GM21360 (cell line): ENCODE results near the gene SYNE3.
"Not testable (repeated sequence)": the region's sequence is repeated elsewhere in the genome, so short reads cannot be mapped to it uniquely, and the experiment has no call there.

ENCODE experiments used
- ATAC-seq: cut with Tn5 transposase; IDR thresholded peaks from one replicate; pipeline ENCODE4 v1.9.1; 2021; ENCODE audit warnings: mild to moderate bottlenecking, moderate library complexity; ENCODE audit not compliant: unreplicated experiment

Gene SYNE3

DNA sequence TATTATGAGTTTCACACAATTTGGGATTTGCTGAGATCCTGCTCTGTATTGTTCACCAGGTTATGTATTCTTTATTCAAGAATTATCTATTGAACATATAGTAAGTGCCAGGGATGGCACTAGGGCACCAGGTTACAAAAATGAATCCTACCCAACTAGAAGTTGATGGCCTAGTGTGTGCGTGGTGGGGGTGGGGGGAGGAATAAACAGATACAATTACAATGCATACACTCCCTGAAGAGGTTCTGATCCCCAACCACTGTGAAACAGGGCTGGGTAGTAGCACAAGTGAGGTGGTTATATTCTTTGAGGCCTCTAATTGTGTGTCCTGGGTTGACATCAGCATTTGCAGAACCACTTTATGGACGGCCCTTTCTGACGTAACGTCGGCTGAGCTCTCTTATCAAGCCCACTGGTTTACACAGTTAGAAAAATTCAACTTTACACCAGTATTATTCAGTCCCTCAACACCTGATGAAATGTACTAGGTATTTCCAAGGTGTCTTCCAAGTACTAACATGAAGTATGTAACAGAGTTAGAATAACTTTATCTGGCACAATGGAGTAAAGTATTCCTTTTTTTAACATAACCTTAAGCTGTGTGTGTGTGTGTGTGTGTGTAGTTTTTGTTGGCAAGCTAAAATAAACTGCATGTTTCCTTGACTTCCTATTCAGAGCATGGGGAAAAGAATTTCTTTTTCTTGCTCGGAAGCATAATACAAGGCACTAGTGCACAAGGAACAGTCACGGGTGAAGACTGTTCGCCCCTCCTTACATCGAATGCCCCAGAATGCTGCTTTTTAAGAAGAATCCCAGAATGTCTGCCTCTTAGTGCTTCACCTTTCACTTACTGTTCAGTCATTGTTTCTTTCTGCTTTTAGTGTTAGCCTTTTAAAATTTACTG is 10.3 kb upstream of the SYNE3 start:
- ATAC-seq, result no peak

DNA sequence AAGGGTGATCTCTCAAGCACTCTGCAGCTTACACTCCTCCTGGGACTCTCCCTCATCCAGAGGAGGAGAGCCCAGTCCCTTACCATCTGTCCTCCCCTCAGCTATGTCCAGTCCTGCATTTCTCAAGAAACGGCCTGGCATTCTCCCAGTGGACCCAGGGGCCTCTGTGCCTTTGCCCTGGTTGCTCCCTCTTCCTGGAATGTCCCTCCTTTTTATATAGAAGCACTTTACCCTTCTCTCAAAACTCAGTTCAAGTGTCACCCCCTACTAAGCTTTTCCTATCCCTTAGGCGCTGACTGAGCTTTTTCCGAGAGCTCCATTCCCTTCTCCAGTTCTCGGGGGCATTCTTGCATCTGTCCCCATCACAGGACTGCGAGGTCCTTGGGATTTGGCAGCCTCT is 9.5 kb upstream of the SYNE3 start:
- ATAC-seq, result no peak

DNA sequence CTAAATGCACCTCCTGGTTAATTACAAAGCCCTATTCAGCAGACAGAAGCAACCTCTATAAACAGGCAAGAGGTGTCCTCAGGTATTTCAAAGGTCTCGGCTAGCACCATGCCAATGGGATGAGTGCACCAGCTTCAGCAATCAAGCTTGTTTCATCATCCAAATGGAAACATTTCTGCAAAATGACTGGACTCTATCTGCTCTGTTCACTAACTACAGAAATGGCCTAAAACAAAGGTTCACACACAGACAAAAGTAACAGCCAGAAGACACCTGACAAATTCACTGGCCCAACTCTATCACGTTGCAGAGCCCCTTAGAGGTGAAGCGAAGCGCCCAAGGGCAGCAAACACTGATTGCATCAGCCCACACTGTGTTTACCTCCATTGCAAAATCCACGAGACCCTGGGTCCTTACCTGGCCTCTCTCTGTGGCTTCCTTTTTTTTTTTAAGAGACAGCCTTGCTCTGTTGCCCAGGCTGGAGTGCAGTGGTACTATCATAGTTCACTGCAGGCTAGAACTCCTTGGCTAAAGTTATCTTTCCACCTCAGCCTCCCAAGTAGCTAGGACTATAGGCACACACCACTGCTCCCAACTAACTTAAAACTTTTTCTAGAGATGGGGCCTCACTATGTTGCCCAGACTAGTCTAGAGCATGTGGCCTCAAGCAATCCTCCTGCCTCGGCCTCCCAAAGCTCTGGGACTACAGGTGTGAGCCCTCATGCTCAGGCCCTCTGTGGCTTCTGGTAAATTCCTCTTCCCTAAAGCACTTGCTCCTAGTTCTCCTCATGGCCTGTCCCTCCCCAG is 8.5 kb upstream of the SYNE3 start:
- ATAC-seq, result no peak

DNA sequence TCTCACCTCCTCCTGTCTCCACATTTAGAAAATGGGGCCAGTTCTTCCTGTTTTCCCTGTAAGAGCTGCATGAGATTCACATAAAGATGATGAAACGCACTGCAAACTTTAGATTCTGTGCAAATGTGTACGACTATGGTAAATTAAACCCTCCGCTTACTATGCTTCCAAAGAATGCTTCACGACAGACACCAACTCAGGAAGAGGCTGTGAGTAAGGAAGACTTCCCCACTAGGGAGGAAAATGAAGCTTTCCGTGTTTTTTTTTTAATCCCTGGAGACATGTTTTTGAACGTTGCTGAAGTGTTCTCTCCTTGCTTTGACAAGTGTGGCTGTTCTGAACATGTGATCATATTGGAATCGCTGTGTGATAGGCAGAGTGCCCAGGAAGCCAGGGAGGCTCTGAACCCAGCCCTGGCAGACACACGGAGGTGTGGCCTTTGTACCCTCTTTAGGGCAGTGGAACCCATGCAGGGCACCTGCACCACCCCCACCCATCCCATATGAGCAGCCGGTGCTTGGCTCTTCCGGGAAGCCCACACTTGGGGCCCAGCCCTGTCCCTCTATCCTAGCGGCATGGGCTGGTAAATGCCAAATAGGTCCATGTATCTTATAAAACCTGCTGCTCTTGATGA is 7.5 kb upstream of the SYNE3 start:
- no peak for ATAC-seq

DNA sequence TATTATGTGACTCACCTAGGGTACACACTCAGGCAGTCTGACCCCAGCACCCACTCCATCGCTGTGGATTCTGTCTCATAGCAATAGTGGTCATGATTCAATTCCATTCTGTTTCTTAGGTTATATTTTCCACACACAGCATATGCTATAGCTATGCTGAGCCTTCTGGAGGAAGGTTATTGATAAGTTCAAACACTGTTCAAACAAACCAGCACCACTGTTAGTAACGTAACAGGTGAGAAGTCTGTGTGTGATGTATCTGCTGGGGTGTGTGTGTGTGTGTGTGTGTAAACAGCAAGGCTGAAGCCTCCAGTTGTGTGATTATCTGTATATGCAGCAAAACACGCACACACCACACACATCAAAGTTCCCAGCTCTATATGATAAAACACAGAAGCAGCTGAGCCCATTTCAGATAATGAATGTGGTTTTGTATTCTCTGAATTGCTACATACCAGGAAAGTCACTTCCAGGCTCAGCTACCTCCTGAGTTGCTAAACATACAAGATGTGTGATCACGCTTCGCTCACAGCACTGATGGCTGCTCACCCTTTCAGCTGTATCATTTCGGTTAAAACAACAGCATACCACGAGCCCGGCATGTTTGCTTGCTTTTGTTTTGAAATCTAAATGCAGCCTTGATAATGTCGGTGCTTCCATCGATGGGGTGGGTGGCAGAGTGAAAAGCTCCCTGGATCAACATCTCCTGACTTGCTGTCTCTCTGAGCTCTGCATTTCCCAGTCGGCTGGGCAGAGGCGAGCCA is 6.8 kb upstream of the SYNE3 start:
- no peak for ATAC-seq

DNA sequence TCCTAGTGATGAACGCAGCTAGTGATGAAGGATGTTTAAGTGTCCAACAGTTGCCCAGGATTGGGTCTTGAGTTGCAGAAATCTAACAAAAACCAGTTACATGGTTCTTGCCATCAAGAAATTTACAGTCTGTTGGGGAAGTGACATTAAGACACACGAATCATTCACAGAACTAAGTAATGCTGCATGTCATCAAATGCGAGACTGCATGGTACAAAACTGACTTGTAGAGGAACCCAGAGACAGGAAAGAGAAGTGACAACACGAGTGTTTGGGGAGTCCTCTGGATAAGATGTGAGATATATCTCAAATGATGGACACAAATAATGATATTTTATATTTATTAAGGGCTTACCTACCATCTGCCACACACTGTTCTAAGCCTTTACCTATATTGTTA is 6.1 kb upstream of the SYNE3 start:
- no peak for ATAC-seq

DNA sequence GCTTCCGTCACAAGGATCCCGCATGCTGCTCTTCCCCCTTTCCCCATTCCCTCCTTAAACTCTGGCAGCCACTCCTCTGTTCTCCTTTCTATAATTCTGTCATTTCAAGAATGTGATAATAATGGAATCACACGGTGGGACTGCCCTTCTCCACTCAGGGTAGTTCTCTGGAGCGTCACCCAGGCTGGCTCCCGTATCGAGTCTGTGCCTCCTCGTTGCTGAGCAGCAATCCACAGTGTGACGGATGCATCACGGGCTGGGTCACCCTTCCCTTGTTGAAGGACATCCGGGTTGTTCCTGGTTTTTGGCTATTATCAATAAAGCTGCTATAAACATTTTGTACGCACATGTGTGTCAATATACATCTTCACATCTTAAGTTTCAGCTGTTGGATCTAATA is 5.7 kb upstream of the SYNE3 start:
- ATAC-seq, result no peak

DNA sequence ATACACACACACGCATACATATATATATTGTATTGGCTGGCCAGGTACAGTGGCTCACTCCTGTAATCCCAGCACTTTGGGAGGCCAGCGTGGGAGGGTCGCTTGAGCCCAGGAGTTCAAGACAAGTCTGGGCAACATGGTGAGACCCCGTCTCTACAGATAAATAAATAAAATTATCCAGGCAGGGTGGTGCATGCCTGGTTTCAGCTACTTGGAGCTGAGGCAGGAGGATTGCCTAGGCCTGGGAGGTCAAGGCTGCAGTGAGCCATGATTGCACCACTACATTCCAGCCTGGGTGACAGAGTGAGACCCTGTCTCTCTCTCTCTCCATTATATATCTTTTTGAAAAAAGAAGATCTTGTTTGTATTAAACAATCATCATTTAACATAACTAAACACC is 4.6 kb upstream of the SYNE3 start:
- ATAC-seq, result no peak

DNA sequence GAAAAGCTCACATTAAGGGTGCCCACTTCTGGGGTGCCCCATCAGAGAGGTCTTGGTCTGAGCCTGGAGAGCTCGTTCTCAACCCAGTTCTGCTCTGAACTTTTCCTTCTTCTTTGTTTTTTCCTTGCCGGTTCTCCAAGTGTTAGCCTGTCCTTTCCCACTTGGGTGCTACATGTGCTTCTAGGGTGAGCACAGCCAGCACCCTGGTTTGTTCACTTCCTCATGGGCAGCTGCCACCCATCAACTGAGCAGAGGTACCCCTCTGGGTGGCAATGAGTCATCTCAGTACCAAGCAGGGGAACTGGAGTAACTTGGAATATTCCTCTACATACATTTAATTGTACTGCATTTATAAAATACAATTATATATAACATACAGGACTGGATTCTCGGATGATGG is 3.9 kb upstream of the SYNE3 start:
- no peak for ATAC-seq

DNA sequence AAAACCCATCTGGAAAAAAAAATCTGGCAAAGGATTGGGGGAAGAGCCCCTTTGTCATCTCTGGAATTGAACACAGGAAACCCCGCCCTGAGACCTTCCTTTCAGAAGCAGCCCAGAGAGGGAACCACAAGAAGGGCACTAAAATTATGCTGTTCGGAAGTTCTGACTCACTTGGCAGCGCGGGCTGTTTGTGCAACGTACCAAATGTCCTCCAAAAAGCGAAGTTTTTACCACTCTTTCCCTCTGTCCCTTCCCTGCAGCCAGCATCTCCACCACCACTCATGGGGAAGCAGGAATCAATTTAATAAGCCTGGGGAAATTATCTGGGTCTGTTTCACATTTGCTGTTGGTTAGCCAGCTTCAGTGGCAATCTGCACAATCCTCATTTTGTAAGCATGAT is 3.2 kb upstream of the SYNE3 start:
- ATAC-seq, result no peak

DNA sequence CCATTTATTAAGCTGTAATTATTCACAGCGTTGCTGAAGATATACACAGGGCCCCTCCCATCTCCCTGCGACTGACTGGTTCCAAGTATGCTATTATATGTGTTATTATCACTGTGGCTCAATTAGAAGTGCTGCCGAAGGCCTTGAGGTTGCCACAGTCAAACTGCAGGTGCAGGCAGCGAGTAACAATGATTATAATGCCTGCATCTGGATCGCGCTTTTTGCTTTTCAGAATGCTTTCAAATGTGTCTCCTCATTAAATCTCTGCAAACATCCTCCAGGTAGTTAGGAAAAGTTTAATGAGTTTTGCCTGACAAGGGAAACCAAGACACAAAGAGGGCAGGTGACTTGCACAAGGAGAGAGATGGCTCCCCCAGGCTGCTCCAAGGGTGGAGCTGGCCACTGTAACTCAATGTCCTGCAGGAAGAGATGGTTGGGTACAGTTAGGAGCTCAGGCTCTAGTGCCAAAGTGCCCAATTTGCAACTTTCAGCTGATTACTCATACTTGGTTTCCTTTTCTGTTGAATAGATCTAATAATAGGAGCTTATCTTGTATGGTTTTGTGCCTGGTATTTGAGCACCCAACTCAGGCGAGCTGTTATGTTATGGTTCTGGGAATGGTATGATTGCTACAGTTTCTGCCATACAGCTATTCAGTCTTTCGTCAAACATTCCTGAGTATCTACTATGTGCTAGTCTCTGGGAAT is 1.7 kb upstream of the SYNE3 start:
- no peak for ATAC-seq

DNA sequence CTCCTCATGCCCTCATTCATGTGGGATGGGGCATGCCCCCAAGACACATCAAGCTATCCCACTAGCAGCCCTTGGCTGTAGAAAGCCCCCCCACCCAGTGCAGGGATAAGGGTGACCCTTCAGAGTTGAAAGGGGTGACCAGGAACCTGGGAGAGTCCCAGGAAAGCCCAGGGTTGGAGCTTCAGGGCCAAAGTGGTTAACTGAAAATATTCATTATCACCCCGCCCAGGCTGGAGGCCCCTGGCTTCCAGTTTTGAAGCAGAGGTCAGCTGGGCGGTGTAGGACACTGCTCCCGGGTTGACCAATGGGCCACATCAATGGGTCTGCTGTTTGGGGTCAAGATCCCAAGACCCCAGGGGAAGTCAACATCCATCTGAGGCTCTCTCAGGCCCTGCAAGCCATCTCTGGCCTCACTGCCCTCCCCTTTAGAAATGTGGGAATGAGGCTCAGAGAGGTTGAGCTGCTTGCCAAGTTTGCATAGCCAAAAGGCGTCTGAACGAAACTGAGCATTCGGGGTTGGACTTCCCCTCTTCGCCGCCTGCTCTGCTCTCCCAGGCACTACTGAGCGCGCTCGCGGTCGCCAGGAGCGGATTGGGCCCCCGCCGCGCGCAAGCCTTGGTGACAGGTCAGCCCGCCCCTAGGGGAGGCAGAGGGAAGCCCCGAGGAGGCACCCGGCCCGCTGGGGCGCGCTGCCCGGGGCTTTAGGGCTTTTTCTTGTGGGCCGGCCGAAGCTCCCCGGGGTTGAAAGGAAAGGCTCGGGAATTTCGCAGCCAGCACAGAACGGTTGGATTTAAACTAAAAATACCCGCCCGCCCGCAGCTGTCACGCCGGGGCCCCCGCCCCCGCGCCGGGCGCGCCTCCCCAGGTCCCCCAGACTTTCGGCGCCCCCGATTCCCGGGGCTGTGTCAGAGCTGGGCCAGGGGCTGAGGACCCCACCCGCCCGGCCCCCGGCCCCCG is 576 bp downstream of the SYNE3 start:
- ATAC-seq, result peak; percentile 75

DNA sequence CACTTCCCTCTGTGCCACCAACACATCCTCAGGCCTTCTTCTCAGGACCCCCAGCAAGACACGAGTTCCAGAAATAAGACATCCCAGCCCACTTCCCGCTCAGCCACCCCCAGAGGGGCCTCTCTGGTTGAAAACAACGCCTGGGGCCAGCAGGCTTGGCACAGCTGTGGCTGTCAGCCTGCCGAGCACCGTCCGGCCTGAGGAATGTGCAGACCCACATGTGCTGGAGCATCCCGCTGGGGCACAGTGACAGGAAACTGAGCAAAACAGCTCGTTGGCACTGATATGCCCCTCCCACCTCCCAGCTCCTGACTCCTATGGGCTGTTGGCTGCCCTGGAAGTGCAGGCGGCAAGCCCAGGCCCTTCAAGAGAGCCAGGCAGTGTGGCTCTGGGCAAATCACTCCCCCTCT is 1.4 kb downstream of the SYNE3 start:
- no peak for ATAC-seq

DNA sequence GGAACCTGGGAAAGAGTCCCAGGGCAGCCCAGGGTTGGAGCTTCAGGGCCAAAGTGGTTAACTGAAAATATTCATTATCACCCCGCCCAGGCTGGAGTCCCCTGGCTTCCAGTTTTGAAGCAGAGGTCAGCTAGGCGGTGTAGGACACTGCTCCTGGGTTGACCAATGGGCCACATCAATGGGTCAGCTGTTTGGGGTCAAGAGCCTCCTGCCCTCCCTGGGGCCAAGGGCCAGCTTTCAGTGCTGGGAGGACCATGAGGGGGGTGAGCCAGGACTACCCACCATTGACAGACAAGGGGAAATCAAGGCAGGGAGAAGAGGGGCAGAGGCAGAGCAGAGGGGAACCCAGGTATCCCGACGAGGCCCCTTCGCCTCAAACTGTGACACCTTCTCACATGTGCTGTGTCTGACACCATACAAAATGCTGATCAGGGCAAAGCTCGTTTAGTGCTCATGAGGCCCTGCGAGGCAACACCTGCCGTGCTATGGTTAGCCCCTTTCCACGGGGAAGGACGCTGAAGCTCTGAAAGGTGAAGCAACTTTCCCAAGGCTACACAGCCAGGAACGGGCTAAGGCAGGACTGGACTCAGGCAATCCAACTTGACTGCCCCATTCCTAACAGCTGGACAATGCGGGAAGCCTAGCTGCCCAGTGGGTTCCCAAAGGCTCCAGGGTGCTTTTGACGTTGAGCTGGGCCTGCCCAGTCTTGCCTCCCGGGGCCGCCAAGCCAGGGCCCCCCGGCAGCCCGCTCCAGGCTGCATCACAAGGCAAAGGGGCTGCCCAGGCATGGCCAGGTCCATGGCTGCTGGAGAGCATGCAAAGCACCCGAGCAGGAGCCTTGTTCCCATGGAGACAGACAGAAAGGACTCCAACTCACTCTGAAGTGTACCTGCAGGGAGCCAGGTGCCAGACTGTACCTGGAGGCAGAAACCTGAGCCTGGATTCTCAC is 2.0 kb downstream of the SYNE3 start:
- no peak for ATAC-seq

DNA sequence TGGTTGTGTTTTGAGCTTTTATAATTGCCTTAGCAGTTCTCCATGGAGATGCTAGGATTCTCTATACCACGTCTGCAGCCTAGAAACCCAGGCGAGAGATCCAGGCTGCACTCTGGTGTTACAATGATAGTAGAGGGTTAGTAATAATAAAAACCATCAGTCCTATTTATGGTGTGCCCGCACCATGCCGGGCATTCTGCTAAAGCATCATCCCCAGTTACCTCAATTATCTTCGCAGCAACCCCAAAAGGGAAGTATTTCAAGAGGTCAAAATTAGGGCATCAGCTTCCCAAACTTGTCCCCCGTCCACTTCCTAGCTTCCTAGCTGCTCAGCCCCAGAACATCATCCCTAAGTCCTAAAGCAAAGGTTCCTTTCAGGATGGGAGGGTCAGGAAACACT is 3.2 kb downstream of the SYNE3 start:
- ATAC-seq, result no peak

DNA sequence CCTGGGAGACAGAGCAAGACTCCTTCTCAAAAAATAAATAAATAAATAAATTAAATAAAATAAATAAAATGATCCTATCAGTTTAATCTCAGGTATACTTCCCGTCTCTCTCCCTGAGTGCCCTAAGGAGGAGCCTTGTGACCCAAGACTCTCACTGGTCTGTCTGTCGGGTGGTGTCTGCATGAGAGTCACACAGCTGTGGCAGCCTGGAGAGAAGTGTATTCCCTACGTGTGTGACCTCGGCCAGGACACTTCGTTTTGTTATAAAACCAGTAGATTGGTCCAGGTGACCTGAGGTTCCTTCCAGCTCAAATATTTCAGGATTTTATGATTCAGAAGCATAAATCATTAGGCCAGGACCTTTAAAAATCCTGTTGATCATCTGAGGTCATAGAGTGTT is 4.8 kb downstream of the SYNE3 start:
- ATAC-seq, result no peak

DNA sequence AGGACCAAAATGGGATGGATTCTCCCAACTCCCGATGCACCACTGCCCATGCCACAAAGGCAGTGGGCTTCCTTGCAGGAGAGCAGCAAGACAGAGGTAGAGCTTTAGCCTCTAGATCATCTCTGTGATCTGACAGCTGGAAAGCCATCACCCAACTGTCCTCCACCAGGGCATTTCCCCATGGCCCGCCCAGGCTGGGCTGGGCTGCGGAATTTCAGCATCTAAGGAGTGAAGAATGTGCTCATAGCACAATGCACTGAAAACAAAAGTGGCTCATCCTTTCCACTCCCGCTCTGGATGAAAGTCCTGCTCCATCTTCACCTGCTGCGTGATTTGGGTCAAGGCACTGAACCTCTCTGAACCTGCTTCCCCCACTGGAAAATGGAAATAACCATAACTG is 5.6 kb downstream of the SYNE3 start:
- no peak for ATAC-seq

DNA sequence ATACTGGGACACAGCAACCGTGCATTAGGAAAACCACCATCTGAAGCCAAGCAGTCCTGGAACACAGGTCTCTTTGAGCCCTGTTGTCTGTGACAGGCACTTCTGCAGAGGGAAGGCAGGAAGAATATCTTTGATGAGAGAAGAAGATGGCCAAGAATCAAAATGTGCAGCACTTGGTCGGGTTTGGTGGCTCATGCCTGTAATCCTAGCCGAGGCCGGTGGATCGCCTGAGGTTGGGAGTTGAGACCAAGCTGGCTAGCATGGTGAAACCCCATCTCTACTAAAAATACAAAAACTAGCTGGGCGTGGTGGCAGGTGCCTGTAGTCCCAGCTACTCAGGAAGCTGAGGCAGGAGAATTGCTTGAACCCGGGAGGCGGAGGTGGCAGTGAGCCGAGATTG is 6.1 kb downstream of the SYNE3 start:
- ATAC-seq, result not testable (repeated sequence)
